Endothelial cell of umbilical vein (primary cell): Measurements from ENCODE around the gene CAMK2B.

Experiments used
- CTCF ChIP-seq, 2 donors: IDR thresholded peaks; 1 replicate in 1 of 2; 2 replicates in 1 of 2; pipeline ENCODE4 v1.5.1; 2011; ENCODE audit warnings: low read length in 2 of 2, mild to moderate bottlenecking in 2 of 2, moderate library complexity in 2 of 2, control low read depth in 1 of 2, inconsistent platforms in 1 of 2, low read depth in 1 of 2; ENCODE audit not compliant: insufficient read depth in 1 of 2; ENCODE audit errors: extremely low read depth in 1 of 2
- EZH2 ChIP-seq: IDR thresholded peaks from 2 replicates; pipeline ENCODE4 v1.6.1; 2012; ENCODE audit warnings: borderline replicate concordance, low read depth, mild to moderate bottlenecking, moderate library complexity, low read length, inconsistent platforms; ENCODE audit not compliant: severe bottlenecking
- JUN ChIP-seq: IDR thresholded peaks from 2 replicates; pipeline ENCODE4 v1.6.1; 2011; ENCODE audit warnings: borderline replicate concordance, low read depth; ENCODE audit not compliant: insufficient read length, insufficient read depth
- POLR2A ChIP-seq: IDR thresholded peaks from 2 replicates; pipeline ENCODE4 v1.6.1; 2012; ENCODE audit warnings: low read depth, mild to moderate bottlenecking, control low read depth, low read length
- POLR2AphosphoS5 ChIP-seq: IDR thresholded peaks from 2 replicates; pipeline ENCODE4 v1.6.1; 2012; ENCODE audit warnings: low read depth, mild to moderate bottlenecking, control low read depth, low read length, moderate library complexity; ENCODE audit not compliant: insufficient read depth

GRCh38 chr7:44211126-44211675 is 114.2 kb downstream of the CAMK2B start:
- no peak for TF ChIP-seq POLR2A
- TF ChIP-seq POLR2AphosphoS5: no peak
- no peak for TF ChIP-seq CTCF (IDR thresholded peaks at IDR 0.05; ENCODE audit: extremely low read depth in 1 of 2, insufficient read depth in 1 of 2, low read depth in 1 of 2, low read length in 2 of 2)
- TF ChIP-seq EZH2: no peak
- no peak for TF ChIP-seq JUN
